ENCODE data around the gene DHX32. TPM values are rescaled to one million over a fixed set of nuclear protein-coding genes. Genes with fewer than 3 reads are reported as not detected.

DHX32 gene
- total RNA-seq, 4 donors from 2014 or later = 27.4 to 44.4 (median 32.9) TPM

DNA sequence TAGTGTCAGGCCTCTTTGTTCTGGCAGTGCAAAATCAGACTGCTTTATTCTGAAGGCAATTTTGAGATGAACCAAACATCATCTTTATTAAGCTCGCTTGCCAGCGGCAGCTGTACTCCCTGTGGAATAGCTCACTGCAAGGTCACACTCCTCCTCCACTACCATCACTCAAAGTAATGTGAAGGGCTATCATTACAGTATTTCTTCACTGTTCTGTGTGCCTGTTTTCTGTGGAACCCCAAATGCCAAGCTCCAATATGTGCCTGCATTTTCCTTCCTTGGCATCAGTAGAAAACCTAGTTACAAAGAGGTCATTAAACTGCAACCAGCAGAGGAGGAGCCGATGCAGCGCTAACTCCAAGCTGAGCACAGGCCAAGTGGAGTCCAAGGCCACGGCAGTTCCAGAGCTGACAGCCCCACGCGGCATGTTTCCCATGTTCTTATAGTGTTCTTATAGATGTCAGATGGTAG, 36.3 kb downstream of the DHX32 start:
- in situ Hi-C loops (cut with MboI; ENCODE audit: low sequenced_read_pairs in 4 of 4) (no loop called here), intact Hi-C loops (cut with DNase I; ENCODE audit: low total_unique reads) (no loop called here)
- Histone ChIP-seq H3K27me3 (no peaks in the 10 kb centered on the region), H3K36me3 (peaks cover 0 to 45% of the 10 kb centered on the region in 2 donors), H3K27ac (no peak overlapping the region), H3K9me3 (no peaks in the 10 kb centered on the region), H3K4me3 (no peak overlapping the region), H3K4me1 (no peaks in the 10 kb centered on the region)
- TF ChIP-seq POLR2A (IDR thresholded peaks at IDR 0.05) (no peak), CTCF (IDR thresholded peaks at IDR 0.05 in 4 of 5, conservative IDR thresholded peaks at IDR 0.05 in 1 of 5) (no peak)
- DNase-seq = no peak
- no peak for ATAC-seq

DNA sequence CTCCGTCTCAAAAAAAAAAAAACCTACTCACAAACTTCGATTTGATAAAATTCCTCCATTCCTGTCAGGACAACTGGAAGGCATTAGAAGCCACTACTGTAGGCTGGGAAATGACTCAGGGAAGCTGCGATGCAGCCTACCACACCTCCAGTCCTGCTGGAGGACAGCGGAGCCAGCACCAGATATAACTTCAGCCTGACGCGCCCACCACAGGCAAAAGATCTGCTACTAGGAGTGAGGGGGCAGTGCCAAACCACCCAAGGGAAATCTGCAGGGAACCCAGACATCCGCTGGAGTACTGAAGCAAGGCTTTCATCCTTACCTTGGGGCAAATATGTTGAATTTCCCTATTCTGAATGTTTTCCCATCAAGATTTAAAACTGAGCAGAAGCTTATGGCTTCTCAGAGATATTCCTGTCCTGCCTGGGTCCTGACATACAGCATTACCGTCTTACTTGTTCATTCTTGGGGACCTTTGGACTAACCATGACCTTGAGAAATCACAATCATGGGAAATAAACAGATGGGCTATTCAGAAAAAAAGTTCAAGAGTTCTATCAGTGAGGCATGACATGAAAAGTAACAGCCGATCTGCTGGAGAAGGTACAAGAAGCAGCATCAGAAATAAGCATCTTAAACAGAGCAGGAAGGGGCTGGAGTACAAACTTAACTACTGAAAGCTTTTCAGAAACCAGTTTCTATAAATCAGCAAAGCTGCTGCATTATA, 37.3 kb downstream of the DHX32 start:
- Histone ChIP-seq H3K9me3 (no peaks in the 10 kb centered on the region), H3K27ac (no peak overlapping the region), H3K27me3 (no peaks in the 10 kb centered on the region), H3K4me3 (no peak overlapping the region), H3K36me3 (peaks cover 0 to 45% of the 10 kb centered on the region in 2 donors), H3K4me1 (no peaks in the 10 kb centered on the region)
- intact Hi-C loops (cut with DNase I; ENCODE audit: low total_unique reads) (no loop called here), in situ Hi-C loops (cut with MboI; ENCODE audit: low sequenced_read_pairs in 4 of 4) (no loop called here)
- DNase-seq (no peak), ATAC-seq (no peak)
- no peak for TF ChIP-seq POLR2A (IDR thresholded peaks at IDR 0.05)
- TF ChIP-seq CTCF (IDR thresholded peaks at IDR 0.05 in 4 of 5, conservative IDR thresholded peaks at IDR 0.05 in 1 of 5) = no peak

- ATAC-seq (no peak), DNase-seq (no peak)
- in situ Hi-C loops (cut with MboI; ENCODE audit: low sequenced_read_pairs in 4 of 4) = no loop called here
- Histone ChIP-seq H3K36me3 (peaks cover 0 to 66% of the 10 kb centered on the region in 2 donors), H3K4me1 (no peaks in the 10 kb centered on the region), H3K27ac (no peak overlapping the region), H3K4me3 (no peak overlapping the region), H3K9me3 (no peaks in the 10 kb centered on the region), H3K27me3 (no peaks in the 10 kb centered on the region)
- TF ChIP-seq CTCF (IDR thresholded peaks at IDR 0.05 in 4 of 5, conservative IDR thresholded peaks at IDR 0.05 in 1 of 5) = no peak
- TF ChIP-seq POLR2A (IDR thresholded peaks at IDR 0.05) = no peak
- intact Hi-C loops (cut with DNase I; ENCODE audit: low total_unique reads) = no loop called here
Measured at GRCh38 chr10:125840955-125841354, 40.1 kb downstream of the DHX32 start.

DNA sequence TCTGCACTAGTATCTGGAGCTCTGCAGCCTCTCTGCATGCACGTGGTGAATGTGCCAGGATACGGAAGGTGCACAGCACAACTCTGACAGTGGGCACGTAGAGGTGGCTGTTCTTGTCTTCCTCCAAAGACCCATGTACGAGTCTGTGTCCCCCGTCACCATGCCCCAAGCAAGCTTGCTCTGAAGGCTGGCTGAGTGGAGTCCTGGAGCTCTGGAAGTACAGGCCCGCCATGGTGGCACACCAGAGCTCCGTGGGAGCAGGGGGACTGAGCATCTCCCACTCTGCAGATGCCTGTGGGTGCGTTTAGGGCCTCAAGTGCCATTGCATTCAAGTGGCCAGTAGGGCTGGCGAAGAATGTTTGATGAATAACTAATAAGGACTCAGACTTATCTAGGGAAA, 40.7 kb downstream of the DHX32 start:
- H3K9me3 ChIP-seq = no peaks in the 10 kb centered on the region
- H3K4me1 ChIP-seq = no peaks in the 10 kb centered on the region
- TF ChIP-seq CTCF (IDR thresholded peaks at IDR 0.05 in 4 of 5, conservative IDR thresholded peaks at IDR 0.05 in 1 of 5) = no peak
- TF ChIP-seq POLR2A (IDR thresholded peaks at IDR 0.05) = no peak
- ATAC-seq = no peak
- in situ Hi-C loops (cut with MboI; ENCODE audit: low sequenced_read_pairs in 4 of 4) = no loop called here
- DNase-seq = no peak
- H3K4me3 ChIP-seq = no peak overlapping the region
- no peaks in the 10 kb centered on the region for H3K27me3 ChIP-seq
- H3K36me3 ChIP-seq = peaks cover 0 to 72% of the 10 kb centered on the region in 2 donors
- no peak overlapping the region for H3K27ac ChIP-seq
- intact Hi-C loops (cut with DNase I; ENCODE audit: low total_unique reads) = no loop called here

All from gastrocnemius medialis (tissue), 4 donors.